ENCODE results near the gene CD4. TPM values are rescaled to one million over a fixed set of nuclear protein-coding genes. Genes with fewer than 3 reads are reported as not detected.

The CD4 gene
- total and polyA plus RNA-seq, 2 of the 4 experiments (the other 2 are of a cell fraction): 5.7 to 15.0 TPM

GRCh38 chr12:6795088-6795487 lies 5.8 kb downstream of the CD4 start:
- ChIA-PET POLR2A (ENCODE audit: unreplicated experiment) (no interaction called here), CTCF (no interaction called here)
- no peak overlapping the region for H2BK20ac ChIP-seq (ENCODE audit: low read depth, low read length)
- H3K9ac ChIP-seq (ENCODE audit: low read depth, low read length): no peak overlapping the region
- no peak overlapping the region for H4K91ac ChIP-seq (ENCODE audit: insufficient read depth, low read depth, low read length)
- peaks cover 0 to 10% of the 10 kb centered on the region in 2 experiments; a peak in 2 of 4 replicates for H3K79me1 ChIP-seq (ENCODE audit: low read depth in 1 of 2, low read length in 2 of 2)
- H3K9me1 ChIP-seq (ENCODE audit: insufficient read depth, low read length): no peaks in the 10 kb centered on the region
- no peak overlapping the region for H2BK15ac ChIP-seq (ENCODE audit: low read depth, low read length)
- BruUV-seq (replicated peaks): no TSS peak
- no peak for TF ChIP-seq RAD21 (IDR thresholded peaks at IDR 0.05; ENCODE audit: low read length)
- TF ChIP-seq CHD1 (IDR thresholded peaks at IDR 0.05; ENCODE audit: low read depth, low read length): no peak
- no peak for TF ChIP-seq SMC3 (IDR thresholded peaks at IDR 0.05; ENCODE audit: low read depth, low read length)
- TF ChIP-seq CEBPB (IDR thresholded peaks at IDR 0.05; ENCODE audit: low read depth, low read length): no peak
- TF ChIP-seq NFE2L2 (IDR thresholded peaks at IDR 0.05; ENCODE audit: low read depth, low read length): no peak
- no peak for TF ChIP-seq FOS (IDR thresholded peaks at IDR 0.05; ENCODE audit: low read depth, low read length)
- TF ChIP-seq MAZ (IDR thresholded peaks at IDR 0.05; ENCODE audit: borderline replicate concordance, low read depth, low read length): no peak
- no peak for TF ChIP-seq CTCF (conservative IDR thresholded peaks at IDR 0.05; ENCODE audit: low read depth, low read length)
- no peak for TF ChIP-seq ELK1 (IDR thresholded peaks at IDR 0.05; ENCODE audit: borderline replicate concordance, low read depth, low read length)
- no peak for TF ChIP-seq MXI1 (IDR thresholded peaks at IDR 0.05; ENCODE audit: borderline replicate concordance, low read depth, low read length)
- no peak for TF ChIP-seq POLR2A (IDR thresholded peaks at IDR 0.05; ENCODE audit: low read depth, low read length)
- ATAC-seq (ENCODE audit: low read depth) (no peak), DNase-seq (no peak)
- peaks cover 14% of the 10 kb centered on the region for H3K4me1 ChIP-seq (ENCODE audit: control insufficient read depth, insufficient read depth, low read length)
- H3K27me3 ChIP-seq (ENCODE audit: control insufficient read depth, insufficient read depth, low read length): no peaks in the 10 kb centered on the region
- no peak overlapping the region for H3K23ac ChIP-seq (ENCODE audit: low read depth, low read length)
- no peak overlapping the region for H3K4me3 ChIP-seq (ENCODE audit: insufficient read depth, low read depth, low read length)
- H2AK5ac ChIP-seq (ENCODE audit: low read depth, low read length): no peak overlapping the region
- H3K4me2 ChIP-seq (ENCODE audit: low read depth, low read length): no peak overlapping the region
- 0 out of 2 replicates have a peak, but pooled peaks cover 2% of the 10 kb centered on the region for H3K36me3 ChIP-seq (ENCODE audit: control insufficient read depth, insufficient read depth, low read length)
- dilution Hi-C loops (cut with HindIII; ENCODE audit: low sequenced_read_pairs, unreplicated experiment) (no loop called here), in situ Hi-C loops (cut with MboI; ENCODE audit: low sequenced_read_pairs) (no loop called here), intact Hi-C loops (cut with micrococcal nuclease) (no loop called here)
- H2BK120ac ChIP-seq (ENCODE audit: low read depth, low read length): no peak overlapping the region
- no peak overlapping the region for H4K8ac ChIP-seq (ENCODE audit: low read depth in 2 of 2, low read length in 2 of 2)
- no peak overlapping the region for H3K56ac ChIP-seq (ENCODE audit: extremely low read depth, insufficient read depth, low read length)
- H3K4ac ChIP-seq (ENCODE audit: low read depth, low read length): no peak overlapping the region
- no peak overlapping the region for H3K18ac ChIP-seq (ENCODE audit: low read depth, low read length)
- no peak overlapping the region for H3K14ac ChIP-seq (replicated peaks; ENCODE audit: low read depth, low read length)
- no peak overlapping the region for H2AK9ac ChIP-seq (replicated peaks; ENCODE audit: low read depth, low read length, poor library complexity)
- no CpG with 5 or more reads among the region's 2 CpGs for WGBS, 2 experiments (ENCODE audit: extremely low coverage in 2 of 2, insufficient read length in 1 of 2)
- H2AFZ ChIP-seq (replicated peaks; ENCODE audit: low read length, poor library complexity): no peak overlapping the region
- H3K9me3 ChIP-seq (ENCODE audit: control insufficient read depth, insufficient read depth, low read length): no peaks in the 10 kb centered on the region
- no peak overlapping the region for H3K27ac ChIP-seq (ENCODE audit: insufficient read depth, low read length)
- H4K20me1 ChIP-seq (ENCODE audit: insufficient read depth, low read length): no peaks in the 10 kb centered on the region
- no peak overlapping the region for H2BK5ac ChIP-seq (ENCODE audit: low read depth, low read length, poor library complexity, severe bottlenecking)
- H4K5ac ChIP-seq (ENCODE audit: low read depth, low read length): no peak overlapping the region
